Activated CD8-positive, alpha-beta memory T cell treated with anti-CD3 and anti-CD28 coated beads for 24 hours (primary cell): ENCODE measurements around the gene RABGGTA.

Experiments
- DNase-seq: peaks from one replicate; pipeline ENCODE4 v3.0.0-alpha.2; 2020

RABGGTA gene

GRCh38 chr14:24271134-24271833 lies at the start of gene RABGGTA:
RABGGTA (minus strand) TSS chr14:24271597; CDS start chr14:24271115, 482 bp downstream.
- DNase-seq, result peak; percentile 93

- no peak for DNase-seq
These were observed 45.9 kb upstream of the RABGGTA start for GRCh38 chr14:24317141-24317928.

DNA sequence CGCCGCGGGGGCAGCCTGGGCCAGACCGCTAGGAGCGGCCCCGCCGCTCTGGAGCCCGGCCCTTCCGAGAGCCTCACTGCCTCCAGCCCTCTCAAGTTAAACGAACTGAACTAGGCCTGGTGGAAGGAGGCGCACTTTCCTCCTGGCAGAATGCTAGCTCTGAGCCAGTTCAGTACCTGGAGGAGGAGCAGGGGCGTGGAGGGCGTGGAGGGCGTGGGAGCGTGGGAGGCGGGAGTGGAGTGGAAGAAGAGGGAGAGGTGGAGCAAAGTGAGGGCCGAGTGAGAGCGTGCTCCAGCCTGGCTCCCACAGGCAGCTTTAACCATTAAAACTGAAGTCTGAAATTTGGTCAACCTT lies 45.2 kb upstream of the RABGGTA start:
- DNase-seq, result no peak

DNA sequence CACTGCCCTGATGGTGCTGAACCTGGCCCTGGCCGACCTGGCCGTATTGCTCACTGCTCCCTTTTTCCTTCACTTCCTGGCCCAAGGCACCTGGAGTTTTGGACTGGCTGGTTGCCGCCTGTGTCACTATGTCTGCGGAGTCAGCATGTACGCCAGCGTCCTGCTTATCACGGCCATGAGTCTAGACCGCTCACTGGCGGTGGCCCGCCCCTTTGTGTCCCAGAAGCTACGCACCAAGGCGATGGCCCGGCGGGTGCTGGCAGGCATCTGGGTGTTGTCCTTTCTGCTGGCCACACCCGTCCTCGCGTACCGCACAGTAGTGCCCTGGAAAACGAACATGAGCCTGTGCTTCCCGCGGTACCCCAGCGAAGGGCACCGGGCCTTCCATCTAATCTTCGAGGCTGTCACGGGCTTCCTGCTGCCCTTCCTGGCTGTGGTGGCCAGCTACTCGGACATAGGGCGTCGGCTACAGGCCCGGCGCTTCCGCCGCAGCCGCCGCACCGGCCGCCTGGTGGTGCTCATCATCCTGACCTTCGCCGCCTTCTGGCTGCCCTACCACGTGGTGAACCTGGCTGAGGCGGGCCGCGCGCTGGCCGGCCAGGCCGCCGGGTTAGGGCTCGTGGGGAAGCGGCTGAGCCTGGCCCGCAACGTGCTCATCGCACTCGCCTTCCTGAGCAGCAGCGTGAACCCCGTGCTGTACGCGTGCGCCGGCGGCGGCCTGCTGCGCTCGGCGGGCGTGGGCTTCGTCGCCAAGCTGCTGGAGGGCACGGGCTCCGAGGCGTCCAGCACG lies 44.6 kb upstream of the RABGGTA start:
- DNase-seq, result no peak

DNA sequence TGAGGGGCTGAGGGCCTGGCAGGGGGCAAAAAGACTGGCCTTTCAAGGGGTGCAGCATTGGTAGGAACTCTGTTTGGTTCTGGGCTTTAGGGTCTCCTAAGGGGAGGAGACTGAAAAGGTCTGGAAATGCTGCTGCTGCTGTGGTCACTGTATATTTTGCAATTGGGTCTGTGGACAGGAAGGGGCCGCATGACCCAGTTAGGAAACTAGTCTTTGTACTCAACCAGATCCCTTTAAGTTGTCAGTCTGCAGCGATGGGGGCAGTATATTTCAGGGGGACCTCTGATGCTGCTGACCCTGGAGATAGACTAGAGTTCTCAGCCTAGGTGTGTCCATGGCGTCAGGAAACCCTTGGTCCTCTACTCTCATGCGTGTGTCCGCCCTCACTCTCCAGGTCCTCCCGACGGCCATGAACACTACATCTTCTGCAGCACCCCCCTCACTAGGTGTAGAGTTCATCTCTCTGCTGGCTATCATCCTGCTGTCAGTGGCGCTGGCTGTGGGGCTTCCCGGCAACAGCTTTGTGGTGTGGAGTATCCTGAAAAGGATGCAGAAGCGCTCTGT lies 43.9 kb upstream of the RABGGTA start:
- DNase-seq, result no peak

GRCh38 chr14:24314377-24315193 lies 43.2 kb upstream of the RABGGTA start:
- no peak for DNase-seq

GRCh38 chr14:24313913-24314312 lies 42.5 kb upstream of the RABGGTA start:
- DNase-seq, result no peak

GRCh38 chr14:24312736-24313507 lies 41.5 kb upstream of the RABGGTA start:
- DNase-seq, result no peak

GRCh38 chr14:24311837-24312615 lies 40.6 kb upstream of the RABGGTA start:
- peak; percentile 69 for DNase-seq

DNA sequence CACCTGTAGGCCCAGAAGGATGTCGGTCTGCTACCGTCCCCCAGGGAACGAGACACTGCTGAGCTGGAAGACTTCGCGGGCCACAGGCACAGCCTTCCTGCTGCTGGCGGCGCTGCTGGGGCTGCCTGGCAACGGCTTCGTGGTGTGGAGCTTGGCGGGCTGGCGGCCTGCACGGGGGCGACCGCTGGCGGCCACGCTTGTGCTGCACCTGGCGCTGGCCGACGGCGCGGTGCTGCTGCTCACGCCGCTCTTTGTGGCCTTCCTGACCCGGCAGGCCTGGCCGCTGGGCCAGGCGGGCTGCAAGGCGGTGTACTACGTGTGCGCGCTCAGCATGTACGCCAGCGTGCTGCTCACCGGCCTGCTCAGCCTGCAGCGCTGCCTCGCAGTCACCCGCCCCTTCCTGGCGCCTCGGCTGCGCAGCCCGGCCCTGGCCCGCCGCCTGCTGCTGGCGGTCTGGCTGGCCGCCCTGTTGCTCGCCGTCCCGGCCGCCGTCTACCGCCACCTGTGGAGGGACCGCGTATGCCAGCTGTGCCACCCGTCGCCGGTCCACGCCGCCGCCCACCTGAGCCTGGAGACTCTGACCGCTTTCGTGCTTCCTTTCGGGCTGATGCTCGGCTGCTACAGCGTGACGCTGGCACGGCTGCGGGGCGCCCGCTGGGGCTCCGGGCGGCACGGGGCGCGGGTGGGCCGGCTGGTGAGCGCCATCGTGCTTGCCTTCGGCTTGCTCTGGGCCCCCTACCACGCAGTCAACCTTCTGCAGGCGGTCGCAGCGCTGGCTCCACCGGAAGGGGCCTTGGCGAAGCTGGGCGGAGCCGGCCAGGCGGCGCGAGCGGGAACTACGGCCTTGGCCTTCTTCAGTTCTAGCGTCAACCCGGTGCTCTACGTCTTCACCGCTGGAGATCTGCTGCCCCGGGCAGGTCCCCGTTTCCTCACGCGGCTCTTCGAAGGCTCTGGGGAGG lies 39.5 kb upstream of the RABGGTA start, which contains the start of gene LTB4R:
Gene LTB4R (plus strand): TSS at position 857 of the 959 bp plus-strand sequence. CDS start 4,150 bp downstream, outside the sequence.
- peak; percentile 89 for DNase-seq

- no peak for DNase-seq
These were observed 38.9 kb upstream of the RABGGTA start for GRCh38 chr14:24310265-24310645.

DNA sequence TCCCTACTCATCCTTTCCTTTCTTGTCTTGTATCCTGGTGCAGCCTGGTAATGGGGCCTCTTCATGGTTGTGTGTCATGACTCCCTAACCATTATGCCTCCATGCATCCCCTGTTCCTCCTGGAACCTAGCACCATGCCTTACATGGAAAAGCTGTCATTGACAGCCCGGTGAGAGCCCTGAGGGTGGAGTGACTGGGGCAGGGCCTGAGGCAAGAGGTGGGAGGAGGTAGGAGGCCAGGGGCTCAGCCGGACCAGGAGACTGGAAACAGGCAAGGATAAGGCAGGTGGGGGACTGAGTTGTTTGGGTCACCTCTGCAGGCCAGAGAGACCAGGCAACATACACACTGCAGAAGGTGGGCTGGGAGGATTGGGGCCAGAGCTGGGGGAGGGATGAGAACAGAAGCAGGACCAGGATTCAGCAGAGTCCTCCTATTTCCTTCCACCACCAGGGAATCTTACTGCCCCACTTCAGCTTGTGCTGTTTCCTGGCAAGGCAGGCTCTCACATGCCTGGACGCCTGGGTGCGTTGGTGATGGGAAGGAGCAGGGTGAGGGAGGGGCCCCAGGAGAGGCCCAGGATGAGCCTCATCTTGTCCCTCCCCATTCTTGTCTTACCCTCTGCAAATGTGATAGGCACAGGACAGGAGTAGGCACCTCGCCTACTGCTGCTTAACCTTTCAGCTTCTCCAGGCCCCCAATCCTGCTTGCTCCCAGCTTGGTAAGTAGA lies 38.3 kb upstream of the RABGGTA start, which contains the start of gene LTB4R2:
Gene LTB4R2 (plus strand): TSS at position 603 of the 727 bp plus-strand sequence. CDS start 525 bp downstream, outside the sequence.
- DNase-seq, result no peak

DNA sequence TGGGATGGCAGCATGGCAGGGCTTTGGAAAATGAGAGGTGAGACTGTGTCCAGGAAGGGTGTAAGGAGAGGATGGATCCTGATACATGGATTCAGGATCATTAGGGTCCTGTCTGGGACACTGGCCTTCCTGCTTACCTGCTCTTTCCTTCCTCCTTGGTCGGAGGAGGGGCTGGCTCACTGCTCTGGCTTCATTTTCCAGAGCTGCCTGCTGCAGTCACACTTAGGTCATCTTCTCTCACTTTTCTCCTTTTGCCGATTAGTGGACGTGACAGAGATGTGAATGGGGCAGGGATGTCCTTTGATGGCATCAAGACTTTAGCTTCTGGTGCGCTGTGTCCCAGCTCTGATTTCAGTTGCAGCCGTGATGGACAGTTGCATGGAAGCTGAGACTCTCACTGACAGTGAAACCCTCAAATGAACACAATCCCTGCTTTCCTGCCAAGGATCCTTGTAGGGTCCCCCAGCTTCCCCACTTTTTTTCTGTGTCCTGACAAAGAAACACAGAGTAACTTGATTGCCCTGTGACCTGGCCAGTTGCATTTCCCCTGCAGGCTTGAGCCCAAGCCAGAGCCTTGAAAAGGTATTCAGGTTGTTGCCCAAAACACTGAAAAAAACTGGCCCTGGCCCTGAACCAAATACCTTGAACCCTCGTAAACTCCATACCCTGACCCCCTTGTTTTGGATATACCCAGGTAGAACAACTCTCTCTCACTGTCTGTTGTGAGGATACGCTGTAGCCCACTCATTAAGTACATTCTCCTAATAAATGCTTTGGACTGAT lies 37.1 kb upstream of the RABGGTA start:
- DNase-seq, result no peak

DNA sequence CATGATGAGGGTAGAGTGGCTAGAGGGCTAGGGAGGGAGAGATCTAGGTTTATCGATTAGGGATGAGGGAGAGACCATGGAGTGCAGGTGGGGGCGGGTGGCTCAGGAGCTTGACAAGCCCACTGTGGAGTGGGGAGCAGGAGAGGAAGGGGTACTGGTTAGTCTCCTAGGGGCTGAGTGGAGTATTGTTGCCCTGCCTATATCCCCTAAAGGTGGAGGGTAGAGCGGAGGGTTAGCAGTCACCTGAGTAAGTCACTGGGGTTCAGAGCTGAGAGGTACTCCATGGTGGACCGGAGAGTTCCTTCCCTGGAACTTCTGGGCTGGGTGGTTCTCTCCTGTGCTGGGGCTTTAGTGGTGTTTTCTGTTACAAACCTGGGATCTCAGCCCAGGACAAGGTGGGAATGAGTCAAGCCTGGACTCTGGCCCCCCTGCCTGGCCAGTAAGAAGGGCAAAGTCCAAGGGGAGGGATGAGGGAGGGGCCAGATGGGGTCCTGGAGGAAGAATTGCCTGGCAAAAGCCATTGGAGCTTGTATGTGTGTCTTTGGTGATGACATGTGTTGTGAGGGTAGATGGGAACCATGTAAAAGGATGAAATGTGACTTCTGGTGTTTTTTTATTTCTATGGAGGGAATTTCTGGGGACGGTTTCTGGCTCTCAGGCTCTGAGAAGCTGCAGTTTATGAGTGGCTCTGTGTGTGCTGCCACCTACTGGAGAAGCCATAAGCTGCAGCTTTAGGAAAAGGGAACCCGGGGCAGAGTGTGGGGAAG lies 36.4 kb upstream of the RABGGTA start, which contains the start of gene CIDEB:
Gene CIDEB (minus strand): TSS at position 403 of the 767 bp plus-strand sequence. CDS start 119 bp downstream, at position 284.
- DNase-seq, result peak; percentile 79

DNA sequence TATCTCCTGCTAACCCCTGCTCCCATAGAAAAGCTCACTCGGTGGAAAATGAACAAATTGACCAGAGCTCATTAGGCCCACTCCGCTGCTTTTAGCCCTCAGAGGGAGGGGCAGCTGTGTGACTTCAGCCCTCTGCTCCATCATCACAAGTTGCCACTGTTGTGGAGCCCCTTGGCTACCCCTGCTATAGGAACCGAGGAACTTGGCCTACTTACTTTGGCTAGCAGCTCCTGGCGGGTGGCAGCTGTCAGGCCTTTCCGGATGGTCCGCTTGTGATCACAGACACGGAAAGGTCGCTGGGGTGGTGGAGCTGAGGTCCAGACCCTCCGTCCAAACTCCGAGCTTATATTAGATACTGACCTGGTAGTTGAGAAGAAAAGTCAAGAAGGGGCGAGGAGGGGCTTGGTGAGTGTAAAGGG lies 35.8 kb upstream of the RABGGTA start:
- DNase-seq, result no peak

DNA sequence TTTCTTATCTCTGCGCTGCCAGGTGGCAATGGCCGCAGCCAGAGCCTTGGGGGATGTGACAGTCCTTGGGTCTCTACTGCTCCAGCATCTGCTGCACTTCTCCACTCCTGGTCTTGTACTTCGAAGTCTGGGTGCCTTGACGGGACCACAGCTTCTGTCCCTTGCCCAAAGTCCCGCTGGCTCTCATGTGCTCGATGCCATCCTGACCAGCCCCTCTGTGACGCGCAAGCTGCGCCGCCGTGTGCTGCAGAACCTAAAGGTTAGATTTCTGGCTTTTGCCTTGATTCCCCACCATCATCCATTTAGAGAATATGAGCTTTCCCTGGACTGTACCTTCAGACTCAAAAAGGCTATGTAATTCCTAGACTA lies 32.6 kb upstream of the RABGGTA start:
- no peak for DNase-seq
